Adrenal gland (tissue), 12 donors: Measurements from ENCODE around the gene KLHL13. TPM values are rescaled to one million over a fixed set of nuclear protein-coding genes. Genes with fewer than 3 reads are reported as not detected.
"Not testable (repeated sequence)": the region's sequence is repeated elsewhere in the genome, so short reads cannot be mapped to it uniquely, and the experiment has no call there.

ENCODE experiments used
- DNase-seq, 7 donors: peaks; one replicate each; pipeline ENCODE4 v3.0.0-alpha.2; 2019 to 2020
- H3K27ac ChIP-seq, 5 donors: fragments of 200-600 bp; sonication (generic) in 4 of 5; 1 replicate in 3 of 5; 2 replicates in 2 of 5; pipeline versions ENCODE4 v1.5.1 to v1.8.0; 2016 to 2020; ENCODE audit warnings: mild to moderate bottlenecking in 1 of 5
- H3K27me3 ChIP-seq: fragments of 200-600 bp; 2 replicates; pipeline ENCODE4 v1.8.0; 2021
- H3K36me3 ChIP-seq, 2 donors: fragments of 200-600 bp; replicated peaks in 1 of 2; 1 replicate in 1 of 2; 2 replicates in 1 of 2; pipeline versions ENCODE4 v1.5.1 to v1.8.0; 2018 to 2022
- H3K4me1 ChIP-seq, 2 donors: fragments of 200-600 bp; replicated peaks in 1 of 2; 1 replicate in 1 of 2; 2 replicates in 1 of 2; pipeline versions ENCODE4 v1.5.1 to v1.8.0; 2018 to 2021
- H3K4me3 ChIP-seq, 4 donors: fragments of 200-600 bp; sonication (generic) in 3 of 4; one replicate each; pipeline ENCODE4 v1.5.1; 2016 to 2018
- H3K9me3 ChIP-seq, 3 donors: fragments of 200-600 bp; sonication (generic) in 1 of 3; replicated peaks in 1 of 3; 1 replicate in 2 of 3; 2 replicates in 1 of 3; pipeline versions ENCODE4 v1.5.1 to v1.8.0; 2016 to 2021
- POLR2A ChIP-seq, 2 donors: fragments of 450-650 bp; IDR thresholded peaks; one replicate each; pipeline ENCODE4 v1.6.1; 2017; ENCODE audit warnings: antibody characterized with exemption in 2 of 2, mild to moderate bottlenecking in 2 of 2, moderate library complexity in 1 of 2
- WGBS, 4 donors: extraction: QIAGEN DNeasy Blood & Tissue Kit in 2 of 4; methylation state at CpG; one replicate each; pipeline versions ENCODE4 v1.1.5 to v1.1.7; 2013 to 2017; 5-methylcytosine and 5-hydroxymethylcytosine counted together
- intact Hi-C, 2 donors: fragments of 100-400 bp; cut with DNase I; formaldehyde crosslinking; loops; one replicate each; pipeline versions ENCODE4 v1.14.1 to v1.15.0; 2022 to 2023
- polyA plus RNA-seq, 3 donors: library from polyadenylated mRNA; stranded (reverse); fragments of 200-250 nt in 2 of 3; fragments of 350-450 nt in 1 of 3; fragmentation: Illumina TruSeq in 1 of 3; extraction: RNeasy Lipid Tissue Mini Kit (QIAGEN cat#74804) in 1 of 3; gene quantifications; one replicate each; pipeline ENCODE4 v1.2.3, GENCODE V29; 2013 to 2014
- total RNA-seq, 9 donors: library from RNA; depleted of rRNA in 4 of 9; stranded (reverse); fragments of >200 nt in 4 of 9; fragments of 120-200 nt in 1 of 9; fragmentation: NEBNext Ultra II Directional in 1 of 9; extraction: Animal tissue kit (Norgen Biotek cat#: 25700) in 1 of 9; gene quantifications; one replicate each; pipeline versions ENCODE4 v1.1.0 to v1.2.4, GENCODE V29; 2013 to 2023
- TF ChIP-seq, protein P1 (sequence below), 6 experiments: fragments of 450-650 bp in 4 of 6; fragments of 200-600 bp in 2 of 6; sonication (generic) in 1 of 6; IDR thresholded peaks; 1 replicate in 5 of 6; 2 replicates in 1 of 6; pipeline versions ENCODE4 v1.5.1 to v1.8.0; 2016 to 2021; ENCODE audit warnings: antibody characterized with exemption in 6 of 6, mild to moderate bottlenecking in 2 of 6, moderate library complexity in 1 of 6
- donor health status: healthy with polysubstance abuse.
- donor health status: Bipolar disorder and iron deficiency.
- donor health status: DM: yes; HTN: yes; CAD: no.
- donor health status: DM: no; HTN: no; CAD: no.
- donor health status: DM: no; HTN: no; CAD: no.
- donor health status: DM: yes; HTN: yes; CAD: no.

KLHL13 gene
- total and polyA plus RNA-seq, 12 donors, result 2.9 to 55.9 (median 8.4) TPM

DNA sequence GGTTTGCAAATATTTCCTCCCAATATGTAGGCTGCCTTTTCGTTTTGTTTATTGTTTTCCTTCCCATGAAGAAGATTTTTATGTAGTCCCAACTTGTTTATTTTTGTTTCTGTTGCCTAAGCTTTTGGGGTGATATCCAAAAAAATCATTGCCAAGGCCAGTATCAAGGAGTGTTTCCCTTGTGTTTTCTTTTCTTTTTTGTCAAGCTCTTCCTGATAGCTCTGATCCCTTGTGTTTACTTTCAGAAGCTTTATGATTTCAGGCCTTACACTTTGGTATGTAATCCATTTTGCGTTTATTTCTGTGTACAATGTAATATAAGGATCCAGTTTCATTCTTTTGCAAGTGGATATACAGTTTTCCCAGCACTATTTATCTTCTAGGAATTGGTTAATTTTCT is 93.9 kb downstream of the KLHL13 start:
- Histone ChIP-seq H3K27ac (no peak overlapping the region), H3K4me3 (no peak overlapping the region), H3K36me3 (no peaks in the 10 kb centered on the region), H3K9me3 (no peaks in the 10 kb centered on the region), H3K27me3 (no peaks in the 10 kb centered on the region), H3K4me1 (no peaks in the 10 kb centered on the region)
- WGBS, 4 donors, result 26 to 47% (median 33%) methylated on average over 2 of the region's 2 CpGs
- no peak for DNase-seq
- intact Hi-C loops, result no loop called here
- TF ChIP-seq, protein P1, sequence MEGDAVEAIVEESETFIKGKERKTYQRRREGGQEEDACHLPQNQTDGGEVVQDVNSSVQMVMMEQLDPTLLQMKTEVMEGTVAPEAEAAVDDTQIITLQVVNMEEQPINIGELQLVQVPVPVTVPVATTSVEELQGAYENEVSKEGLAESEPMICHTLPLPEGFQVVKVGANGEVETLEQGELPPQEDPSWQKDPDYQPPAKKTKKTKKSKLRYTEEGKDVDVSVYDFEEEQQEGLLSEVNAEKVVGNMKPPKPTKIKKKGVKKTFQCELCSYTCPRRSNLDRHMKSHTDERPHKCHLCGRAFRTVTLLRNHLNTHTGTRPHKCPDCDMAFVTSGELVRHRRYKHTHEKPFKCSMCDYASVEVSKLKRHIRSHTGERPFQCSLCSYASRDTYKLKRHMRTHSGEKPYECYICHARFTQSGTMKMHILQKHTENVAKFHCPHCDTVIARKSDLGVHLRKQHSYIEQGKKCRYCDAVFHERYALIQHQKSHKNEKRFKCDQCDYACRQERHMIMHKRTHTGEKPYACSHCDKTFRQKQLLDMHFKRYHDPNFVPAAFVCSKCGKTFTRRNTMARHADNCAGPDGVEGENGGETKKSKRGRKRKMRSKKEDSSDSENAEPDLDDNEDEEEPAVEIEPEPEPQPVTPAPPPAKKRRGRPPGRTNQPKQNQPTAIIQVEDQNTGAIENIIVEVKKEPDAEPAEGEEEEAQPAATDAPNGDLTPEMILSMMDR (IDR thresholded peaks at IDR 0.05), result no peak
- TF ChIP-seq POLR2A (IDR thresholded peaks at IDR 0.05), result no peak

DNA sequence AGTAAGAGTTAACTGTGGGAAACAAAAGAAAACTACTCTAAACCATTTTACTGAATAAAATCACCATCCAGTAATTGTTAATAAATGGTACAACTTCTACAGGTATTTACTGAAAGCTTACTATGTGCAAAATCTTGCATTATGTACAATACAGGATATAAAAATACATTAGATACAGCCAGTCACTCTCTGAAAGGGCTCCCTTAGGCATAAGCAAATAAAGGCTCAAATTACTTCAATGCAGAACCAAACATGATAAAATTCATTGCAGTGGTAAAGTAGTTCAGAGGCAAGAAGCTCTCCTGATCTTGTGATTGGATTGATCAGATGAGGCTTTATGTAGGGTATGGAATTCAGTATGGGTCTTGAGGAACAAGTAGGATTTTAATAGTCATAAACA is 100.2 kb downstream of the KLHL13 start:
- Histone ChIP-seq H3K27ac (no peak overlapping the region), H3K4me1 (no peaks in the 10 kb centered on the region), H3K4me3 (no peak overlapping the region), H3K36me3 (no peaks in the 10 kb centered on the region), H3K9me3 (no peaks in the 10 kb centered on the region), H3K27me3 (no peaks in the 10 kb centered on the region)
- intact Hi-C loops, result no loop called here
- TF ChIP-seq POLR2A (IDR thresholded peaks at IDR 0.05), result no peak
- TF ChIP-seq, protein P1 (IDR thresholded peaks at IDR 0.05), result no peak
- no peak for DNase-seq

DNA sequence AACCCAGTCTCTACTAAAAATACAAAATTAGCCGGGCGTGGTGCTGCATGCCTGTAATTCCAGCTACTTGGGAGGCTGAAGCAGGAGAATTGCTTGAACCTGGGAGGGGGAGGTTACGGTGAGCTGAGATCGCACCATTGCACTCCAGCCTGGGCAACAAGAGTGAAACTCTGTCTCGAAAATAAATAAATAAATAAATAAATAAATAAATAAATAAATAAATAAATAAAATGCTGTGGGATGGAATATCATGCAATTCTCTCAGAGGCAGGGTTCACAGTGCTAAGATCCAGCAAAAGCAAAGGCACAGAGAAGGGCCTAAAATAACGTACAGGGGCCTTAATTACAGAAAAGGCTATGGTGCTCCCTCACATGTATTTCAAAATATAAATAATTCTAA is 114.2 kb downstream of the KLHL13 start:
- H3K4me1 ChIP-seq, H3K4me3 ChIP-seq, DNase-seq, H3K27me3 ChIP-seq, H3K36me3 ChIP-seq, H3K9me3 ChIP-seq, intact Hi-C loops, H3K27ac ChIP-seq: not testable (repeated sequence)
- WGBS, 4 donors, result 91 to 98% (median 95%) methylated on average over 6 of the region's 6 CpGs

DNA sequence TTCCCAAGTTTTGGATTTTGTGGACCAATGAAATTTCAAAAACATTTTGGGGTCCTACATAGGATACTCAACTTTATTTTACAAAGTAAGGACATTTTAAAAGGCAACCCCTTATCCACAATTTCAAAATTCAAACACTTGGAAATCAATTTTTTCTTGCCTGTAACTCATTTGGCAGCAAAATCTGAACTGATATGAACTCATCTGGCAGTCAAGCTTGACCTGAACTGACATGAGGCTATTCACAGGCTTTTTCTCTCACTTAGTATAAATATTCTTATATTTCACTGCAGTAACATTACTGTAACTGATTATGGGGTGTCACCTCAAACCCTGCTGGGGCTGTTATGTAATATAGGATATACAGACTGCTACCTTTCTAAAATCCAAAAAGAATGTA is 116.1 kb downstream of the KLHL13 start:
- H3K4me3 ChIP-seq, result no peak overlapping the region
- H3K27ac ChIP-seq, result no peak overlapping the region
- H3K27me3 ChIP-seq, result no peaks in the 10 kb centered on the region
- H3K9me3 ChIP-seq, result no peaks in the 10 kb centered on the region
- no peak for DNase-seq
- no peaks in the 10 kb centered on the region for H3K4me1 ChIP-seq
- no peaks in the 10 kb centered on the region for H3K36me3 ChIP-seq
- no peak for TF ChIP-seq POLR2A (IDR thresholded peaks at IDR 0.05)
- TF ChIP-seq, protein P1 (IDR thresholded peaks at IDR 0.05), result no peak
- intact Hi-C loops, result no loop called here

DNA sequence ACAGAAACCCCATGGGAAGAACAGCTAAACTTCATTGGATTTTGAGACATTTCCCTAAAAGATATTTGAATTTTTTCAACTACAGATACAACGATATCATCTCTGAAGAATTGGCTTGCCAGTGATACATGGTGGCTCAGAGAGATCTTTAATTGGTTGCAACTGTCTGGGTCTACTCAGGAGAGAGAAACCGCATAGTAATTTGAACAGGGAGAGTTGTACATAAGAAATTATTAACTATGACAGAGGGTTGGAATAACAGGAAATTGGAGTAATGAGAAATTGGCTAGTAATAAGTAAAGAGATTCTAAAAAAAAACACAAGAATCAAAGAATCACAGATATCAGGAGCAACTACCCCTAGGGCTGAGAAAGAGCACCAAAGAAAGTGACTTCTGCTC is 118.4 kb downstream of the KLHL13 start:
- Histone ChIP-seq H3K27me3 (no peaks in the 10 kb centered on the region), H3K36me3 (no peaks in the 10 kb centered on the region), H3K27ac (no peak overlapping the region), H3K4me1 (no peaks in the 10 kb centered on the region), H3K4me3 (no peak overlapping the region), H3K9me3 (no peaks in the 10 kb centered on the region)
- no peak for DNase-seq
- WGBS, 4 donors, result 76 to 94% (median 90%) methylated on average over 2 of the region's 2 CpGs
- intact Hi-C loops, result no loop called here
- TF ChIP-seq POLR2A (IDR thresholded peaks at IDR 0.05), result no peak
- TF ChIP-seq, protein P1 (IDR thresholded peaks at IDR 0.05), result no peak
